ENCODE results near the gene LTBP1. TPM values are rescaled to one million over a fixed set of nuclear protein-coding genes. Genes with fewer than 3 reads are reported as not detected.

LTBP1 gene
- total and polyA plus RNA-seq, 2 experiments from 2014 or later, result 15.7 to 49.8 TPM

DNA sequence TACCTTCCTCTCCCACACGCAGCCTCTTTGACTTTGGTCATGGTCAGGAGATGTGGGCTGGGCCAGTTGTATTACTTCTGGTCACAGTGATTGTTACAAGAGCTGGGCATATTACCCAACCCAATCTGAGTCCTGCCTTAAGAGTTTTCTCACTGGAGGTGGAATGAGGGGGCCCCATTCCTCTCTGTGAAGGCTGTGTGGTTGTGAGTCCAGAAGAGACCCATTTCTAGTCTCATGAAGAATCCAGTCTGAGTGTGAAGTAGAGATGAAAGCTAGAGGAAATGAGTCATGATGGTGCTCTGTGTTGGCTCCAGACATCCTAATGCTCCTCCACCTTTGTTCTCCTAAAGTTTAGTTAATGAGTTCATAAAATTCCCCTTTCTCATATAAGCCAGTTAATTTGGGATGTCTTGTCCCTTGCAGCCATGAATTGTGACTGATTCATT is 478.9 kb downstream of the LTBP1 start:
- H3K36me3 Mint-ChIP-seq (ENCODE audit: low read depth), result no peaks in the 10 kb centered on the region
- no peak overlapping the region for H3K27ac Mint-ChIP-seq
- no peak overlapping the region for H3K4me3 Mint-ChIP-seq
- Histone ChIP-seq H3K4me3 (no peak overlapping the region), H3K36me3 (ENCODE audit: insufficient read depth) (no peaks in the 10 kb centered on the region), H3K27ac (ENCODE audit: low read depth) (no peak overlapping the region), H3K27me3 (ENCODE audit: insufficient read depth) (no peaks in the 10 kb centered on the region), H4K20me1 (replicated peaks; ENCODE audit: insufficient read depth) (no peaks in the 10 kb centered on the region), H3K9me2 (ENCODE audit: insufficient read depth) (0 out of 2 replicates have a peak, but pooled peaks cover 3% of the 10 kb centered on the region), H2AFZ (no peak overlapping the region), H3K4me1 (ENCODE audit: insufficient read depth) (no peaks in the 10 kb centered on the region), H3K79me2 (replicated peaks; ENCODE audit: insufficient read depth) (no peaks in the 10 kb centered on the region), H3F3A (replicated peaks; ENCODE audit: low read depth) (no peaks in the 10 kb centered on the region), H3K4me2 (no peak overlapping the region)
- DNase-seq (ENCODE audit: low spot score), result no peak
- no peak for ATAC-seq
- no peaks in the 10 kb centered on the region for H3K27me3 Mint-ChIP-seq (ENCODE audit: insufficient read depth, low read depth, poor library complexity)
- H3K4me1 Mint-ChIP-seq, result no peaks in the 10 kb centered on the region
- TF ChIP-seq STAT1 (IDR thresholded peaks at IDR 0.05; ENCODE audit: unreplicated experiment) (no peak), EZH2phosphoT487 (IDR thresholded peaks at IDR 0.05; ENCODE audit: unreplicated experiment) (no peak), ZNF331 (CRISPR knock-in tag; IDR thresholded peaks at IDR 0.05; ENCODE audit: low read depth) (no peak), ETS1 (IDR thresholded peaks at IDR 0.05) (no peak), POLR2AphosphoS5 (IDR thresholded peaks at IDR 0.05; ENCODE audit: low read depth) (no peak), ZNF114 (CRISPR knock-in tag; IDR thresholded peaks at IDR 0.05) (no peak), ZNF462 (CRISPR knock-in tag; IDR thresholded peaks at IDR 0.05) (no peak), CREB1 (CRISPR knock-in tag; IDR thresholded peaks at IDR 0.05; ENCODE audit: low read depth) (no peak), EZH2 (IDR thresholded peaks at IDR 0.05; ENCODE audit: low read depth, unreplicated experiment) (no peak), NANOG (IDR thresholded peaks at IDR 0.05; ENCODE audit: borderline replicate concordance) (no peak), JUNB (IDR thresholded peaks at IDR 0.05; ENCODE audit: unreplicated experiment) (no peak)
- TF ChIP-seq, protein P1, sequence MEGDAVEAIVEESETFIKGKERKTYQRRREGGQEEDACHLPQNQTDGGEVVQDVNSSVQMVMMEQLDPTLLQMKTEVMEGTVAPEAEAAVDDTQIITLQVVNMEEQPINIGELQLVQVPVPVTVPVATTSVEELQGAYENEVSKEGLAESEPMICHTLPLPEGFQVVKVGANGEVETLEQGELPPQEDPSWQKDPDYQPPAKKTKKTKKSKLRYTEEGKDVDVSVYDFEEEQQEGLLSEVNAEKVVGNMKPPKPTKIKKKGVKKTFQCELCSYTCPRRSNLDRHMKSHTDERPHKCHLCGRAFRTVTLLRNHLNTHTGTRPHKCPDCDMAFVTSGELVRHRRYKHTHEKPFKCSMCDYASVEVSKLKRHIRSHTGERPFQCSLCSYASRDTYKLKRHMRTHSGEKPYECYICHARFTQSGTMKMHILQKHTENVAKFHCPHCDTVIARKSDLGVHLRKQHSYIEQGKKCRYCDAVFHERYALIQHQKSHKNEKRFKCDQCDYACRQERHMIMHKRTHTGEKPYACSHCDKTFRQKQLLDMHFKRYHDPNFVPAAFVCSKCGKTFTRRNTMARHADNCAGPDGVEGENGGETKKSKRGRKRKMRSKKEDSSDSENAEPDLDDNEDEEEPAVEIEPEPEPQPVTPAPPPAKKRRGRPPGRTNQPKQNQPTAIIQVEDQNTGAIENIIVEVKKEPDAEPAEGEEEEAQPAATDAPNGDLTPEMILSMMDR (conservative IDR thresholded peaks at IDR 0.05; ENCODE audit: low read depth in 2 of 2), result no peak
- TF ChIP-seq, protein P2, sequence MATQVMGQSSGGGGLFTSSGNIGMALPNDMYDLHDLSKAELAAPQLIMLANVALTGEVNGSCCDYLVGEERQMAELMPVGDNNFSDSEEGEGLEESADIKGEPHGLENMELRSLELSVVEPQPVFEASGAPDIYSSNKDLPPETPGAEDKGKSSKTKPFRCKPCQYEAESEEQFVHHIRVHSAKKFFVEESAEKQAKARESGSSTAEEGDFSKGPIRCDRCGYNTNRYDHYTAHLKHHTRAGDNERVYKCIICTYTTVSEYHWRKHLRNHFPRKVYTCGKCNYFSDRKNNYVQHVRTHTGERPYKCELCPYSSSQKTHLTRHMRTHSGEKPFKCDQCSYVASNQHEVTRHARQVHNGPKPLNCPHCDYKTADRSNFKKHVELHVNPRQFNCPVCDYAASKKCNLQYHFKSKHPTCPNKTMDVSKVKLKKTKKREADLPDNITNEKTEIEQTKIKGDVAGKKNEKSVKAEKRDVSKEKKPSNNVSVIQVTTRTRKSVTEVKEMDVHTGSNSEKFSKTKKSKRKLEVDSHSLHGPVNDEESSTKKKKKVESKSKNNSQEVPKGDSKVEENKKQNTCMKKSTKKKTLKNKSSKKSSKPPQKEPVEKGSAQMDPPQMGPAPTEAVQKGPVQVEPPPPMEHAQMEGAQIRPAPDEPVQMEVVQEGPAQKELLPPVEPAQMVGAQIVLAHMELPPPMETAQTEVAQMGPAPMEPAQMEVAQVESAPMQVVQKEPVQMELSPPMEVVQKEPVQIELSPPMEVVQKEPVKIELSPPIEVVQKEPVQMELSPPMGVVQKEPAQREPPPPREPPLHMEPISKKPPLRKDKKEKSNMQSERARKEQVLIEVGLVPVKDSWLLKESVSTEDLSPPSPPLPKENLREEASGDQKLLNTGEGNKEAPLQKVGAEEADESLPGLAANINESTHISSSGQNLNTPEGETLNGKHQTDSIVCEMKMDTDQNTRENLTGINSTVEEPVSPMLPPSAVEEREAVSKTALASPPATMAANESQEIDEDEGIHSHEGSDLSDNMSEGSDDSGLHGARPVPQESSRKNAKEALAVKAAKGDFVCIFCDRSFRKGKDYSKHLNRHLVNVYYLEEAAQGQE (IDR thresholded peaks at IDR 0.05; ENCODE audit: unreplicated experiment), result no peak
- 0 out of 3 replicates have a peak, but pooled peaks cover 3% of the 10 kb centered on the region for H3K9me3 Mint-ChIP-seq

Measured in GM23338 (cell line).